ENCODE measurements around the gene TRIM3. TPM values are rescaled to one million over a fixed set of nuclear protein-coding genes. Genes with fewer than 3 reads are reported as not detected.
A peak's percentile ranks its signal among the peaks of the same experiment; 100 is the strongest.

Gene TRIM3
- total and polyA plus RNA-seq, 9 donors: 11.4 to 20.0 (median 15.3) TPM

- Histone ChIP-seq H3K36me3 (ENCODE audit: control insufficient read depth, insufficient read depth, low read length) (no peaks in the 10 kb centered on the region), H3K4me3 (ENCODE audit: low read length) (peak overlapping the region; percentile 71), H3K27ac (ENCODE audit: low read length) (peak overlapping the region; percentile 76), H3K27me3 (ENCODE audit: control insufficient read depth, insufficient read depth, low read length) (peaks cover 4% of the 10 kb centered on the region), H3K9me3 (replicated peaks; ENCODE audit: control insufficient read depth, low read depth, low read length) (no peaks in the 10 kb centered on the region), H3K4me1 (ENCODE audit: control insufficient read depth, insufficient read depth, low read length) (peaks cover 12% of the 10 kb centered on the region)
- DNase-seq: peak; percentile 23
- 25% methylated on average over 6 of the region's 7 CpGs for WGBS (ENCODE audit: insufficient coverage)
Observed at GRCh38 chr11:6417907-6418556, 55.7 kb downstream of the TRIM3 start.

- H3K27me3 ChIP-seq (ENCODE audit: control insufficient read depth, insufficient read depth, low read length): peaks cover 2% of the 10 kb centered on the region
- DNase-seq: no peak
- H3K9me3 ChIP-seq (replicated peaks; ENCODE audit: control insufficient read depth, low read depth, low read length): no peaks in the 10 kb centered on the region
- H3K4me1 ChIP-seq (ENCODE audit: control insufficient read depth, insufficient read depth, low read length): peaks cover 12% of the 10 kb centered on the region
- H3K4me3 ChIP-seq (ENCODE audit: low read length): no peak overlapping the region
- H3K36me3 ChIP-seq (ENCODE audit: control insufficient read depth, insufficient read depth, low read length): peaks cover 4% of the 10 kb centered on the region
- WGBS (ENCODE audit: insufficient coverage): 87% methylated on average over 6 of the region's 6 CpGs
- H3K27ac ChIP-seq (ENCODE audit: low read length): no peak overlapping the region
Observed at GRCh38 chr11:6415797-6416196, 57.9 kb downstream of the TRIM3 start.

- peaks cover 9% of the 10 kb centered on the region for H3K4me1 ChIP-seq (ENCODE audit: control insufficient read depth, insufficient read depth, low read length)
- no peaks in the 10 kb centered on the region for H3K9me3 ChIP-seq (replicated peaks; ENCODE audit: control insufficient read depth, low read depth, low read length)
- no peak overlapping the region for H3K27ac ChIP-seq (ENCODE audit: low read length)
- no peak for DNase-seq
- H3K36me3 ChIP-seq (ENCODE audit: control insufficient read depth, insufficient read depth, low read length): peaks cover 11% of the 10 kb centered on the region
- H3K4me3 ChIP-seq (ENCODE audit: low read length): no peak overlapping the region
- peaks cover 2% of the 10 kb centered on the region for H3K27me3 ChIP-seq (ENCODE audit: control insufficient read depth, insufficient read depth, low read length)
- WGBS (ENCODE audit: insufficient coverage): 84% methylated on average over 2 of the region's 3 CpGs
Observed at GRCh38 chr11:6414874-6415328, 58.8 kb downstream of the TRIM3 start.

GRCh38 chr11:6413791-6414201 is 59.9 kb downstream of the TRIM3 start:
- H3K9me3 ChIP-seq (replicated peaks; ENCODE audit: control insufficient read depth, low read depth, low read length): no peaks in the 10 kb centered on the region
- H3K4me1 ChIP-seq (ENCODE audit: control insufficient read depth, insufficient read depth, low read length): peaks cover 6% of the 10 kb centered on the region
- no peak for DNase-seq
- peaks cover 14% of the 10 kb centered on the region for H3K36me3 ChIP-seq (ENCODE audit: control insufficient read depth, insufficient read depth, low read length)
- no peak overlapping the region for H3K4me3 ChIP-seq (ENCODE audit: low read length)
- 57% methylated on average over 12 of the region's 12 CpGs for WGBS (ENCODE audit: insufficient coverage)
- peaks cover 2% of the 10 kb centered on the region for H3K27me3 ChIP-seq (ENCODE audit: control insufficient read depth, insufficient read depth, low read length)
- no peak overlapping the region for H3K27ac ChIP-seq (ENCODE audit: low read length)

GRCh38 chr11:6411594-6412031 is 62.1 kb downstream of the TRIM3 start:
- no peak for DNase-seq

GRCh38 chr11:6410695-6411430 is 62.9 kb downstream of the TRIM3 start:
- no peaks in the 10 kb centered on the region for H3K27me3 ChIP-seq (ENCODE audit: control insufficient read depth, insufficient read depth, low read length)
- WGBS (ENCODE audit: insufficient coverage): 91% methylated on average over 16 of the region's 23 CpGs
- H3K4me1 ChIP-seq (ENCODE audit: control insufficient read depth, insufficient read depth, low read length): no peaks in the 10 kb centered on the region
- DNase-seq: no peak
- H3K36me3 ChIP-seq (ENCODE audit: control insufficient read depth, insufficient read depth, low read length): peaks cover 14% of the 10 kb centered on the region
- no peak overlapping the region for H3K4me3 ChIP-seq (ENCODE audit: low read length)
- H3K9me3 ChIP-seq (replicated peaks; ENCODE audit: control insufficient read depth, low read depth, low read length): no peaks in the 10 kb centered on the region
- no peak overlapping the region for H3K27ac ChIP-seq (ENCODE audit: low read length)

More at GRCh38 chr11:6411594-6412031, 62.1 kb downstream of the TRIM3 start:
- Histone ChIP-seq H3K36me3 (ENCODE audit: control insufficient read depth, insufficient read depth, low read length) (peaks cover 14% of the 10 kb centered on the region), H3K4me1 (ENCODE audit: control insufficient read depth, insufficient read depth, low read length) (no peaks in the 10 kb centered on the region), H3K9me3 (replicated peaks; ENCODE audit: control insufficient read depth, low read depth, low read length) (no peaks in the 10 kb centered on the region), H3K27ac (ENCODE audit: low read length) (no peak overlapping the region), H3K4me3 (ENCODE audit: low read length) (no peak overlapping the region), H3K27me3 (ENCODE audit: control insufficient read depth, insufficient read depth, low read length) (no peaks in the 10 kb centered on the region)
- WGBS (ENCODE audit: insufficient coverage): 82% methylated on average over 9 of the region's 10 CpGs

GRCh38 chr11:6406370-6406769 is 67.4 kb downstream of the TRIM3 start:
- no peak for DNase-seq
- Histone ChIP-seq H3K36me3 (ENCODE audit: control insufficient read depth, insufficient read depth, low read length) (peaks cover 36% of the 10 kb centered on the region), H3K27ac (ENCODE audit: low read length) (no peak overlapping the region), H3K4me1 (ENCODE audit: control insufficient read depth, insufficient read depth, low read length) (peaks cover 9% of the 10 kb centered on the region), H3K27me3 (ENCODE audit: control insufficient read depth, insufficient read depth, low read length) (no peaks in the 10 kb centered on the region), H3K9me3 (replicated peaks; ENCODE audit: control insufficient read depth, low read depth, low read length) (no peaks in the 10 kb centered on the region), H3K4me3 (ENCODE audit: low read length) (no peak overlapping the region)
- 46% methylated on average over 2 of the region's 2 CpGs for WGBS (ENCODE audit: insufficient coverage)

GRCh38 chr11:6405846-6406245 is 67.9 kb downstream of the TRIM3 start:
- H3K9me3 ChIP-seq (replicated peaks; ENCODE audit: control insufficient read depth, low read depth, low read length): no peaks in the 10 kb centered on the region
- no peak overlapping the region for H3K4me3 ChIP-seq (ENCODE audit: low read length)
- no peaks in the 10 kb centered on the region for H3K27me3 ChIP-seq (ENCODE audit: control insufficient read depth, insufficient read depth, low read length)
- peaks cover 37% of the 10 kb centered on the region for H3K36me3 ChIP-seq (ENCODE audit: control insufficient read depth, insufficient read depth, low read length)
- no peak for DNase-seq
- WGBS (ENCODE audit: insufficient coverage): 90% methylated on average over 6 of the region's 6 CpGs
- H3K27ac ChIP-seq (ENCODE audit: low read length): no peak overlapping the region
- H3K4me1 ChIP-seq (ENCODE audit: control insufficient read depth, insufficient read depth, low read length): peaks cover 9% of the 10 kb centered on the region

- peak; percentile 69 for DNase-seq
- Histone ChIP-seq H3K4me3 (ENCODE audit: low read length) (no peak overlapping the region), H3K4me1 (ENCODE audit: control insufficient read depth, insufficient read depth, low read length) (peaks cover 9% of the 10 kb centered on the region), H3K27me3 (ENCODE audit: control insufficient read depth, insufficient read depth, low read length) (no peaks in the 10 kb centered on the region), H3K9me3 (replicated peaks; ENCODE audit: control insufficient read depth, low read depth, low read length) (no peaks in the 10 kb centered on the region), H3K36me3 (ENCODE audit: control insufficient read depth, insufficient read depth, low read length) (peaks cover 38% of the 10 kb centered on the region), H3K27ac (ENCODE audit: low read length) (no peak overlapping the region)
- WGBS (ENCODE audit: insufficient coverage): 39% methylated on average over 10 of the region's 13 CpGs
Observed at GRCh38 chr11:6405052-6405667, 68.6 kb downstream of the TRIM3 start.
